Coronary artery (tissue), 2 donors: Measurements from ENCODE around the gene DCBLD1.
"Not testable (repeated sequence)": the region's sequence is repeated elsewhere in the genome, so short reads cannot be mapped to it uniquely, and the experiment has no call there.

Source experiments
- DNase-seq: peaks from one replicate; pipeline ENCODE4 v3.0.0-alpha.2; 2017; ENCODE audit warnings: low spot score
- H3K27ac ChIP-seq, 2 donors: fragments of 200-600 bp; sonication (generic); one replicate each; pipeline ENCODE4 v1.5.1; 2016 to 2019
- H3K4me3 ChIP-seq: fragments of 200-600 bp; sonication (generic); 2 replicates; pipeline ENCODE4 v1.5.1; 2016; ENCODE audit warnings: mild to moderate bottlenecking, moderate library complexity
- CTCF ChIP-seq: fragments of 200-600 bp; sonication (generic); IDR thresholded peaks from one replicate; pipeline ENCODE4 v1.5.1; 2019; ENCODE audit warnings: antibody characterized with exemption

Gene DCBLD1

GRCh38 chr6:117482240-117483003 is at the start of gene DCBLD1:
Gene DCBLD1, plus strand, starts transcription at chr6:117482674. Its CDS starts 108 bp downstream, at chr6:117482782.
- no peak for TF ChIP-seq CTCF

GRCh38 chr6:117440706-117441525 is 41.6 kb upstream of the DCBLD1 start:
- no peak overlapping the region for H3K27ac ChIP-seq
- no peak for TF ChIP-seq CTCF

More at GRCh38 chr6:117482240-117483003, at the start of gene DCBLD1:
- Histone ChIP-seq H3K4me3 (peak within 1 kb of the TSS; percentile 72), H3K27ac (peak within 1 kb of the TSS; percentile 85 to 86)
- peak; percentile 86 for DNase-seq

GRCh38 chr6:117441824-117442264 is 40.6 kb upstream of the DCBLD1 start:
- Histone ChIP-seq H3K4me3 (no peak overlapping the region), H3K27ac (no peak overlapping the region)
- DNase-seq: no peak
- TF ChIP-seq CTCF: no peak

More at GRCh38 chr6:117440706-117441525, 41.6 kb upstream of the DCBLD1 start:
- H3K4me3 ChIP-seq: no peak overlapping the region
- no peak for DNase-seq

GRCh38 chr6:117442313-117442712 is 40.2 kb upstream of the DCBLD1 start:
- not testable (repeated sequence) for H3K27ac ChIP-seq, H3K4me3 ChIP-seq, DNase-seq

GRCh38 chr6:117444600-117444999 is 37.9 kb upstream of the DCBLD1 start:
- no peak for TF ChIP-seq CTCF
- DNase-seq: no peak
- no peak overlapping the region for H3K4me3 ChIP-seq
- no peak overlapping the region for H3K27ac ChIP-seq

- H3K27ac ChIP-seq: no peak overlapping the region
- no peak for DNase-seq
- TF ChIP-seq CTCF: no peak
- H3K4me3 ChIP-seq: no peak overlapping the region
Measured at GRCh38 chr6:117446861-117447260, 35.6 kb upstream of the DCBLD1 start.

GRCh38 chr6:117448011-117448410 is 34.5 kb upstream of the DCBLD1 start:
- H3K4me3 ChIP-seq: no peak overlapping the region
- TF ChIP-seq CTCF: no peak
- no peak for DNase-seq
- H3K27ac ChIP-seq: no peak overlapping the region
